ENCODE measurements around the gene BAIAP3. TPM values are rescaled to one million over a fixed set of nuclear protein-coding genes. Genes with fewer than 3 reads are reported as not detected.

Gene BAIAP3
- total RNA-seq, 1 experiment from 2014 or later, result 6.8 TPM

DNA sequence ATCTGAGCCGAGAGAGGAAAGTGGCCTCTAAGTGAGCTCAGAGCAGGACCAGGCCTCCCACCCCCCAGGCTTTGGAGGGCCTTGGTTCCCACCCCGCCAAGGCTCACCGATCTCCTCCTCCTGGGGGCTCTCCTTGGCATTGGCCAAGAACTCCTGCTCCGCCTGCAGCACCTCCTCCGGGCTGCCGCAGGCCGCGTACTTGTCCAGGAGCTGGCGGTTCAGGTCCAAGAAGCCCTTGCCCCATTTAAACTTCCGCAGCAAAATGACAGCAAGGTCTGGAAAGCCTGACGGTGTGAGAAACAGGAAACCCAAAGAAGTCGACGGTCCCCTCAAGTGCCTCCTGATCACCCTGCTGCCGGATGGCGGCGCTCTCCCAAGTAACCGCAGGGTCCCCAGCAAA, 16.5 kb downstream of the BAIAP3 start:
- DNase-seq, result no peak
- TF ChIP-seq, protein P1, sequence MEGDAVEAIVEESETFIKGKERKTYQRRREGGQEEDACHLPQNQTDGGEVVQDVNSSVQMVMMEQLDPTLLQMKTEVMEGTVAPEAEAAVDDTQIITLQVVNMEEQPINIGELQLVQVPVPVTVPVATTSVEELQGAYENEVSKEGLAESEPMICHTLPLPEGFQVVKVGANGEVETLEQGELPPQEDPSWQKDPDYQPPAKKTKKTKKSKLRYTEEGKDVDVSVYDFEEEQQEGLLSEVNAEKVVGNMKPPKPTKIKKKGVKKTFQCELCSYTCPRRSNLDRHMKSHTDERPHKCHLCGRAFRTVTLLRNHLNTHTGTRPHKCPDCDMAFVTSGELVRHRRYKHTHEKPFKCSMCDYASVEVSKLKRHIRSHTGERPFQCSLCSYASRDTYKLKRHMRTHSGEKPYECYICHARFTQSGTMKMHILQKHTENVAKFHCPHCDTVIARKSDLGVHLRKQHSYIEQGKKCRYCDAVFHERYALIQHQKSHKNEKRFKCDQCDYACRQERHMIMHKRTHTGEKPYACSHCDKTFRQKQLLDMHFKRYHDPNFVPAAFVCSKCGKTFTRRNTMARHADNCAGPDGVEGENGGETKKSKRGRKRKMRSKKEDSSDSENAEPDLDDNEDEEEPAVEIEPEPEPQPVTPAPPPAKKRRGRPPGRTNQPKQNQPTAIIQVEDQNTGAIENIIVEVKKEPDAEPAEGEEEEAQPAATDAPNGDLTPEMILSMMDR (conservative IDR thresholded peaks at IDR 0.05), result no peak
- Histone ChIP-seq H3K23ac (ENCODE audit: insufficient read length, low read depth, low read length) (no peak overlapping the region), H3K18ac (ENCODE audit: insufficient read length, low read depth, low read length) (no peak overlapping the region), H3K23me2 (ENCODE audit: insufficient read length, low read depth, low read length, poor library complexity, severe bottlenecking) (peaks cover 3% of the 10 kb centered on the region), H2AK5ac (ENCODE audit: insufficient read length, low read length) (no peak overlapping the region), H3T11ph (ENCODE audit: low read length) (no peak overlapping the region), H3K27me3 (ENCODE audit: insufficient read depth, low read length) (no peaks in the 10 kb centered on the region), H3K4ac (ENCODE audit: low read depth, low read length) (no peak overlapping the region), H3K9me3 (ENCODE audit: control insufficient read depth, low read depth, low read length) (no peaks in the 10 kb centered on the region), H3K9ac (ENCODE audit: extremely low read depth, insufficient read length, low read length) (no peak overlapping the region), H2BK5ac (ENCODE audit: insufficient read length, low read length) (no peak overlapping the region), H2AFZ (ENCODE audit: low read length) (no peak overlapping the region), H3K27ac (ENCODE audit: insufficient read length, low read depth, low read length) (no peak overlapping the region), H4K5ac (ENCODE audit: insufficient read length, low read depth, low read length) (no peak overlapping the region), H4K20me1 (ENCODE audit: control insufficient read depth, insufficient read depth, insufficient read length) (no peaks in the 10 kb centered on the region), H2BK20ac (ENCODE audit: low read depth, low read length, poor library complexity, severe bottlenecking) (no peak overlapping the region), H2BK120ac (ENCODE audit: low read depth, low read length, poor library complexity, severe bottlenecking) (no peak overlapping the region), H2BK15ac (ENCODE audit: low read depth, low read length) (no peak overlapping the region), H3K14ac (ENCODE audit: insufficient read depth, low read length) (no peak overlapping the region), H3K79me1 (ENCODE audit: insufficient read depth, low read depth, low read length, poor library complexity, severe bottlenecking) (no peaks in the 10 kb centered on the region), H3K56ac (ENCODE audit: insufficient read length, low read depth, low read length) (no peak overlapping the region), H4K8ac (replicated peaks; ENCODE audit: insufficient read length, low read depth, low read length) (no peak overlapping the region), H3K4me2 (ENCODE audit: insufficient read depth, insufficient read length, low read length) (no peak overlapping the region), H3K79me2 (ENCODE audit: insufficient read depth, low read length) (peaks cover 2% of the 10 kb centered on the region; the same call in 1 of the 2 replicates), H2BK12ac (ENCODE audit: insufficient read length, low read depth, low read length) (no peak overlapping the region), H3K4me1 (ENCODE audit: insufficient read depth, low read length) (no peaks in the 10 kb centered on the region), H4K91ac (ENCODE audit: insufficient read length, low read depth, low read length) (no peak overlapping the region)
- H3K36me3 Mint-ChIP-seq (ENCODE audit: insufficient read depth in 1 of 3, low read depth in 3 of 3), result peaks cover 3 to 18% (median 12%) of the 10 kb centered on the region in 3 experiments; a peak in 5 of 7 replicates
- no peaks in the 10 kb centered on the region for H3K27me3 Mint-ChIP-seq (ENCODE audit: low read depth)
- WGBS (ENCODE audit: extremely low coverage, insufficient read length, low lambda C conversion rate), result no CpG with 5 or more reads among the region's 17 CpGs
- no peaks in the 10 kb centered on the region; a peak in 1 of 5 replicates for H3K9me3 Mint-ChIP-seq
- H3K4me3 Mint-ChIP-seq, result peak overlapping the region; percentile 84 to 87
- peaks cover 4 to 9% of the 10 kb centered on the region in 2 experiments for H3K4me1 Mint-ChIP-seq
- peak overlapping the region in 1 of 3 experiments; percentile 87; a peak in 1 of 7 replicates for H3K27ac Mint-ChIP-seq

Measured in H9 (cell line).